Adrenal gland (tissue), 5 donors: Measurements from ENCODE around the gene KLF16.

Experiments used
- CTCF ChIP-seq, 6 experiments: fragments of 450-650 bp in 4 of 6; fragments of 200-600 bp in 2 of 6; sonication (generic) in 1 of 6; IDR thresholded peaks; 1 replicate in 5 of 6; 2 replicates in 1 of 6; pipeline versions ENCODE4 v1.5.1 to v1.8.0; 2016 to 2021; ENCODE audit warnings: antibody characterized with exemption in 6 of 6, mild to moderate bottlenecking in 2 of 6, moderate library complexity in 1 of 6
- POLR2A ChIP-seq, 2 donors: fragments of 450-650 bp; IDR thresholded peaks; one replicate each; pipeline ENCODE4 v1.6.1; 2017; ENCODE audit warnings: antibody characterized with exemption in 2 of 2, mild to moderate bottlenecking in 2 of 2, moderate library complexity in 1 of 2
- donor health status: DM: no; HTN: no; CAD: no.

GRCh38 chr19:1867349-1867724 is 4.0 kb upstream of the KLF16 start:
- TF ChIP-seq CTCF (IDR thresholded peaks at IDR 0.05) (no peak), POLR2A (IDR thresholded peaks at IDR 0.05) (no peak)
